Pancreas (tissue), 10 donors: ENCODE results near the gene RGS7. TPM values are rescaled to one million over a fixed set of nuclear protein-coding genes. Genes with fewer than 3 reads are reported as not detected.

Source experiments
- ATAC-seq, 4 donors: fragments of 200-7000 bp; cut with Tn5 transposase; one replicate each; pipeline versions ENCODE4 v1.8.0 to v1.9.1; 2020; ENCODE audit warnings: mild to moderate bottlenecking in 4 of 4, moderate library complexity in 4 of 4
- DNase-seq, 6 donors: peaks; one replicate each; pipeline ENCODE4 v3.0.0-alpha.2; 2020
- FAIRE-seq: peaks from 2 replicates; lab custom pipeline; 2012; peaks lifted over from hg19 to GRCh38; lab: Jason Lieb, UNC
- H3K27ac ChIP-seq, 4 donors: fragments of 200-600 bp; sonication (generic); 1 replicate in 3 of 4; 2 replicates in 1 of 4; pipeline versions ENCODE4 v1.5.0 to v1.8.0; 2020
- H3K27me3 ChIP-seq, 4 donors: fragments of 200-600 bp; one replicate each; pipeline ENCODE4 v1.8.0; 2021
- H3K36me3 ChIP-seq, 3 donors: fragments of 200-600 bp; sonication (generic) in 1 of 3; one replicate each; pipeline versions ENCODE4 v1.5.0 to v1.8.0; 2020 to 2021
- H3K4me1 ChIP-seq, 3 donors: fragments of 200-600 bp; one replicate each; pipeline ENCODE4 v1.8.0; 2021
- H3K4me3 ChIP-seq, 4 donors: fragments of 200-600 bp; sonication (generic) in 2 of 4; one replicate each; pipeline versions ENCODE4 v1.5.0 to v1.8.0; 2020 to 2021
- H3K9me3 ChIP-seq, 4 donors: fragments of 200-600 bp; one replicate each; pipeline ENCODE4 v1.8.0; 2021
- WGBS, 2 donors: extraction: QIAGEN DNeasy Blood & Tissue Kit; methylation state at CpG; one replicate each; pipeline ENCODE4 v1.1.7; 2013; 5-methylcytosine and 5-hydroxymethylcytosine counted together
- intact Hi-C, 3 donors: fragments of 100-400 bp; cut with DNase I; formaldehyde crosslinking; loops; one replicate each; pipeline versions ENCODE4 v1.11.1 to v1.14.2; 2022
- polyA plus RNA-seq, 2 donors: library from polyadenylated mRNA; stranded (reverse); fragments of 200-250 nt; gene quantifications; one replicate each; pipeline ENCODE4 v1.2.3, GENCODE V29; 2013
- total RNA-seq, 6 donors: library from RNA; stranded (reverse); fragmentation: NEBNext Ultra II Directional in 4 of 6; extraction: Animal tissue kit (Norgen Biotek cat#: 25700) in 4 of 6; gene quantifications; one replicate each; pipeline versions ENCODE4 v1.2.1 to v1.2.4, GENCODE V29; 2021 to 2023
- TF ChIP-seq, protein P1 (sequence below), 4 donors: fragments of 200-600 bp; sonication (generic) in 3 of 4; IDR thresholded peaks; one replicate each; pipeline versions ENCODE4 v1.5.0 to v1.8.0; 2021; ENCODE audit warnings: antibody characterized with exemption in 4 of 4
- donor health status: healthy with polysubstance abuse.
- donor health status: DM: no; HTN: no; CAD: no; lungs with moderate emphysema.
- donor health status: DM: no; HTN: no; CAD: no.
- donor health status: control.
- donor health status: control.
- donor health status: Bipolar disorder and iron deficiency.
- donor health status: DM: yes; HTN: yes; CAD: no.
- donor health status: DM: no; HTN: no; CAD: no.
- donor health status: DM: no; HTN: no; CAD: no.
- donor health status: DM: yes; HTN: yes; CAD: no.

The RGS7 gene
- total and polyA plus RNA-seq, 8 donors: 0.08 to 4.2 (median 0.33) TPM

DNA sequence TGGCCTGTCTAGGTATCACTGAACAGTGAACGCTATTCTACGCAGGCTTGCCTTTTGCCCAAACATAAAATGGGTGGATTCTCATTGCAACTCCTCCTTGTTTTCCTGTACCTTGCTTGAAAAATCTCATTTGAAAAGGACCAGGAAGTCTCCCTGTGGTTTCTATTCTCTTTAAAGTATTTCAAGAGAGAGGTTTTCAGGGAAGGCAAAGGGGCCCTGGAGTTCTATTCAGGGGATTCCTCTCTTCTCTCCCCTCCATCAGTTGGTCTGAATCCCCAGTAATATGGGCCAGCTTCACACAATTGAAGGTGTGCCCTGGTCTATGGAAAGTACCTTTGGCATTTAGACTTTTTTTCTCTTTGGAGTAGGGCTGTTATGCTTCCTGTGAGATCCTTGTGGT lies 311.3 kb downstream of the RGS7 start:
- no peak for DNase-seq
- no peak for FAIRE-seq

GRCh38 chr1:241034203-241034936 lies 322.6 kb downstream of the RGS7 start:
- DNase-seq (no peak), FAIRE-seq (no peak), ATAC-seq (no peak)
- peaks cover 0 to 3% (median 0%) of the 10 kb centered on the region in 4 donors for H3K27me3 ChIP-seq
- no peak overlapping the region for H3K4me3 ChIP-seq
- intact Hi-C loops: no loop called here
- TF ChIP-seq, protein P1, sequence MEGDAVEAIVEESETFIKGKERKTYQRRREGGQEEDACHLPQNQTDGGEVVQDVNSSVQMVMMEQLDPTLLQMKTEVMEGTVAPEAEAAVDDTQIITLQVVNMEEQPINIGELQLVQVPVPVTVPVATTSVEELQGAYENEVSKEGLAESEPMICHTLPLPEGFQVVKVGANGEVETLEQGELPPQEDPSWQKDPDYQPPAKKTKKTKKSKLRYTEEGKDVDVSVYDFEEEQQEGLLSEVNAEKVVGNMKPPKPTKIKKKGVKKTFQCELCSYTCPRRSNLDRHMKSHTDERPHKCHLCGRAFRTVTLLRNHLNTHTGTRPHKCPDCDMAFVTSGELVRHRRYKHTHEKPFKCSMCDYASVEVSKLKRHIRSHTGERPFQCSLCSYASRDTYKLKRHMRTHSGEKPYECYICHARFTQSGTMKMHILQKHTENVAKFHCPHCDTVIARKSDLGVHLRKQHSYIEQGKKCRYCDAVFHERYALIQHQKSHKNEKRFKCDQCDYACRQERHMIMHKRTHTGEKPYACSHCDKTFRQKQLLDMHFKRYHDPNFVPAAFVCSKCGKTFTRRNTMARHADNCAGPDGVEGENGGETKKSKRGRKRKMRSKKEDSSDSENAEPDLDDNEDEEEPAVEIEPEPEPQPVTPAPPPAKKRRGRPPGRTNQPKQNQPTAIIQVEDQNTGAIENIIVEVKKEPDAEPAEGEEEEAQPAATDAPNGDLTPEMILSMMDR (IDR thresholded peaks at IDR 0.05): no peak
- WGBS, 2 donors: 55 to 68% methylated on average over 9 of the region's 9 CpGs
- H3K4me1 ChIP-seq: no peaks in the 10 kb centered on the region
- no peaks in the 10 kb centered on the region for H3K9me3 ChIP-seq
- no peaks in the 10 kb centered on the region for H3K36me3 ChIP-seq
- H3K27ac ChIP-seq: no peak overlapping the region

More for the DNA sequence above, 311.3 kb downstream of the RGS7 start:
- H3K27me3 ChIP-seq: no peaks in the 10 kb centered on the region
- no peak overlapping the region for H3K27ac ChIP-seq
- no peaks in the 10 kb centered on the region for H3K9me3 ChIP-seq
- TF ChIP-seq, protein P1 (IDR thresholded peaks at IDR 0.05): no peak
- intact Hi-C loops: no loop called here
- no peaks in the 10 kb centered on the region for H3K36me3 ChIP-seq
- no peak for ATAC-seq
- H3K4me3 ChIP-seq: no peak overlapping the region
- 85 to 88% methylated on average over 2 of the region's 2 CpGs for WGBS, 2 donors
- H3K4me1 ChIP-seq: no peaks in the 10 kb centered on the region

- intact Hi-C loops: no loop called here
- DNase-seq (no peak), FAIRE-seq (no peak), ATAC-seq (no peak)
- H3K4me1 ChIP-seq: no peaks in the 10 kb centered on the region
- H3K4me3 ChIP-seq: no peak overlapping the region
- TF ChIP-seq, protein P1 (IDR thresholded peaks at IDR 0.05): no peak
- no peaks in the 10 kb centered on the region for H3K9me3 ChIP-seq
- 9 to 67% methylated on average over 3 of the region's 3 CpGs for WGBS, 2 donors
- no peaks in the 10 kb centered on the region for H3K36me3 ChIP-seq
- no peak overlapping the region for H3K27ac ChIP-seq
- H3K27me3 ChIP-seq: no peaks in the 10 kb centered on the region
Observed at GRCh38 chr1:241024834-241025233, 332.2 kb downstream of the RGS7 start.

GRCh38 chr1:241022366-241022765 lies 334.6 kb downstream of the RGS7 start:
- DNase-seq: no peak
- Histone ChIP-seq H3K27me3 (no peaks in the 10 kb centered on the region), H3K36me3 (no peaks in the 10 kb centered on the region), H3K9me3 (no peaks in the 10 kb centered on the region), H3K4me3 (no peak overlapping the region), H3K4me1 (no peaks in the 10 kb centered on the region), H3K27ac (no peak overlapping the region)
- no peak for ATAC-seq
- TF ChIP-seq, protein P1 (IDR thresholded peaks at IDR 0.05): no peak
- intact Hi-C loops: no loop called here
- 79 to 83% methylated on average over 4 of the region's 4 CpGs for WGBS, 2 donors
- no peak for FAIRE-seq
